KOPT-K1 (cell line): ENCODE measurements around the gene HMGN3.
"Not testable (repeated sequence)": the region's sequence is repeated elsewhere in the genome, so short reads cannot be mapped to it uniquely, and the experiment has no call there.

ENCODE experiments used
- H3K27ac ChIP-seq: fragments of 200-600 bp; sonication (generic); 2 replicates; pipeline ENCODE4 v1.5.1; 2016; ENCODE audit warnings: antibody characterized with exemption, mild to moderate bottlenecking, low read depth, low read length; ENCODE audit not compliant: poor library complexity, severe bottlenecking
- H3K36me3 ChIP-seq: fragments of 200-600 bp; sonication (generic); 2 replicates; pipeline ENCODE4 v1.5.1; 2017; ENCODE audit warnings: antibody characterized with exemption, mild to moderate bottlenecking, low read length, moderate library complexity; ENCODE audit not compliant: insufficient read depth
- H3K9me3 ChIP-seq: fragments of 200-600 bp; sonication (generic); 2 replicates; pipeline ENCODE4 v1.5.1; 2017; ENCODE audit warnings: antibody characterized with exemption, low read length, mild to moderate bottlenecking; ENCODE audit not compliant: insufficient read depth, poor library complexity, severe bottlenecking

The HMGN3 gene

DNA sequence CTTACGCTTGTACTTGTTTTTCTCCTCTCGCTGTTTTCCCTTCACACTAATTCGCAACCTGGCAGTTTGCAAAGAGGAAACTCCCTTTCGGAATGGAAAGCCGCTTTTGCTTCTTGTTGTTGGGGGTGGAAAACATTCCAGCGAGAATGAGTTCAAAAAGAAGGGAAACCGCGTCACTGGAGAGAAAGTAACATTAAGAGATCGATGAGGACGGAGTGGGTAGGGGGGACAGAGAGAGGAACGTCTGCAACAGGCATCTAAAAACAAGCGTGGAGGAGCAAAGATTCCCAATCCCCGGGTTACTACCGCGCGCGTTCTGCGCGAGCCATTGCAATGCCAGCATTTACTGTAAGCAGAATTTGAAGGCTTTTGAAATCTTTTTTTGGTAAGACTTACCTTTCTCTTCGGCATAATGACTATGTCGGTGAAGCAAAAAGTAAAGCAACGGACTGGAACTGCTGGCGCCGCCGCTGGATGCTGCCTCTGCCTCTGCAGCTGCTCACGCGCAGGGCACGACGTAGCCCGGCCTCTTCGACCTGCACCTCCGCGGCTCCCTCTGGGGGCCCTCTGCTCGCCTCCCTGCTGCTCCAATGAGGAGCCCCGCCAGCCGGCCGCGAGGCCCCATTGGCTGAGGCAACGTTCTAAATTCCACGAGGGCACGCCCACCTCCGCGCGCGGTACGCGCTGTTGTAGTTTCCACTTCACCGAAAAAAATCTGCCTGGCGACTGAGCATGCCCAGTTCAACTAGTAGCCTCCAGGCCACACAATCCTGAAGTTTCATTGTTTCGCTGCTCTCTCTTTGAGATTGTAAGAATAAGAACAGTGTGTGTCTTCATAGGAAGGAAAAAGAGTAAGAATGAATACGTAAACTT is at the start of gene HMGN3:
TSS of gene HMGN3 (minus strand) at position 533 of the 873 bp plus-strand sequence.
- H3K27ac ChIP-seq, result peak within 1 kb of the TSS; percentile 86
- H3K9me3 ChIP-seq, result no peaks in the 10 kb centered on the region

DNA sequence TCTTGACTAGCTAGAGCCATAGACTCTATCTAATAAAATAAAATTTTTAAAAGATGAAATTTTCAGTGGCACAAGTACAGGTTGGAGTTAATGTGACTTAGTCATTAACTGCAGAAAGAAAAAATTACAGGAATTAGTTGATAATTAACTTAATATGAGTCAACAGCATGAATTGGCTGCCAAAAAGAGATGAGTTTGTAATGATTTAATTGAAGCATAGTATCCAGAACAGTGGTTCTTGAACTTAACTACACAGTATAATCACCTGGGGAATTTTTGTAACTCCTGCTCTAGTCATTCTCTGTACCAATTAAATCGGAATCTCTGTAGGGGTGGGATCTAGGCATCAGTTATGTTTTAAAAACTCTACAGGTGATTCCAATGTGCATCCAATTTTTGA is 46.3 kb upstream of the HMGN3 start:
- H3K27ac ChIP-seq, result no peak overlapping the region
- H3K9me3 ChIP-seq, result peaks cover 9% of the 10 kb centered on the region
- no peaks in the 10 kb centered on the region for H3K36me3 ChIP-seq

More for the DNA sequence above, at the start of gene HMGN3:
- H3K36me3 ChIP-seq, result peaks cover 11% of the 10 kb centered on the region; the same call in 1 of the 2 replicates

DNA sequence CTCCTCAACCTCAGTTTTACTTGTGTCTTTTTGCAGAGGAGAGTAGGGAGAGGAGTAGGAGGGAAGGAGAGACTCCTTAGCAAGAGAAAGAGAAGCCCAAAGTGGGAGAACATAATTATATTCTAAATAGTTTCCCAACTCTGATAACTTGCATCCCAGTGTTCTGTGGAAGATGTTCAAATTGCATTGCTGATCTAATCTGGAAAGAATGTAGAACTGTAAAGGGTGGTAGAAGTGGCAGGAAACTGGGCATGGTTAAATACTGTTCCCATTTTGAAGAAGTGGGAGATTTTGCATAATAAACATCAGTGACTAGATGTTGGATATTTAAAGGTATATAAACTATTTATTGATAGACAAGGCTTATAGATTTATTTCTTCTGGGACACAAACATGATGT is 42.6 kb upstream of the HMGN3 start:
- H3K36me3 ChIP-seq, result no peaks in the 10 kb centered on the region
- H3K27ac ChIP-seq, result no peak overlapping the region
- H3K9me3 ChIP-seq, result peaks cover 9% of the 10 kb centered on the region

DNA sequence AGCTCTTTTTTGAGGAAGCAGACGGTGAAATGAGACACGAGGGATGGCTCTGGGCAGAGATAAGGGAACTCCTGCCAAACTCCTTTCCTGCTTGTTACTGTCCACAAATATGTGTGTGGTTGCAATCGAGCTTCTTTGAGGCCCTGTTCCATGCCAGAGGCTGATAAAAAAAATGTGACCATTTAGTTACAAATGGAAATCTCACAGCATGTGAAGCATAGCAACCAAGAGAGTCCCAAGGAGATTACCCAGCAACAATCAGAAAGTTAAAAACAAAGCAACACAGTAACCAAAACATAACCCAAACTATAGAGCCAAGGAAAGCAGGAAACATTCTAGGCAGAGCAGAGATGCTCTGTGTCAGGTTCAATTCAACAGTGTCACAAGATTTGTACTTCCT is 35.4 kb upstream of the HMGN3 start:
- Histone ChIP-seq H3K27ac (no peak overlapping the region), H3K36me3 (no peaks in the 10 kb centered on the region), H3K9me3 (no peaks in the 10 kb centered on the region)

DNA sequence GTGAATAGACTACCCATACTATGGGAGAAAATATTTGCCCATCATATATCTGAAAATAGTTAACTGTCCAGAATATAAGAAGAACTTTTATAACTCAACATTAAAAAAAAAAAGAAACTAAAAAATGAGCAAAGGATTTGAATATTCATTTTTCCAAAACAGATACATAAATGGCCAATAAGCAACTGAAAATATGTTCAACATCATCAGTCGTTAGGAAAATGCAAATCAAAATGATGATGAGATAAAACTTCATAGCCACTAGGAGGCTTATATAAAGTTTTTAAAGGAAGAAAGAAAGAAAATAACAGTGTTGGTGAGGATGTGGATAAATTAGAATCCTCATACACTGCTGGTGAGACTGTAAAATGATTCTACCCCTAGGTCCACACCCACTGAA is 32.6 kb upstream of the HMGN3 start:
- Histone ChIP-seq H3K9me3 (no peaks in the 10 kb centered on the region), H3K27ac (no peak overlapping the region), H3K36me3 (no peaks in the 10 kb centered on the region)

DNA sequence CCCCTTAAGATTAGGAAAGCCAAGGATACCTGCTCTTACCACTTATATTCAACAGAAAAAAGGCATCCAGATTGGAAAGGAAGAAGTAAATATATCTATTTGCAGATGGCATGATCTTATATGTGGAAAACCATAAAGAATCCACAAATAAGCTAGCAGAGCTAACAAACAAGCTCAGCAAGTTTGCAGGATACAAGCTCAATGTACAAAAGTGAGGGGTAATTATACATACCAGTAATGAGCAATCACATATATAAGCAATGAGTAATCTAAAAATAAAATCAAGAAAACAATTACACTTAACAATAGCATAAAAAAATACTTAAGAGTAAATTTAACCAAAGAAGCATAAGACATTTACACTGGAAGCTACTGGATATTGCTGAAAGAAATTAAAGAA is 31.6 kb upstream of the HMGN3 start:
- Histone ChIP-seq H3K9me3 (no peaks in the 10 kb centered on the region), H3K27ac (no peak overlapping the region), H3K36me3 (no peaks in the 10 kb centered on the region)

DNA sequence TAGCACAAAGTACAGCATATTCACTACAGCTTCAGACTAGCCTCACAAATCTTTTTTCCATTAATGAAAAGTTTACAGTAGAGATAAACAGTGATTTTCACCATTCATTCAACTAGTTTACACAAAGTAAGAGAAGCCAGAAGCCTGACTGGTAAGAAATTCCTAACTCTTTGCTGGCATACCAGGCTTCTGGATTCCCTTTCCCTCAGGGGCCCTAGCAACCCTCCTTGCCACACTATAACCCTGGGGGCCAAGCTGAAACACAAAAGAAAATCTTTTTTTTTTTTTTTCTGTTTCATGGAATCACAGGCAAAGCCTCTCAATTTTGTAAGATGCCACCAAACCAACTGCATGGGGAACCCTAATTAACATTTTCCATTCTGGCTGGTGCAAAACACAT is 28.9 kb upstream of the HMGN3 start:
- H3K36me3 ChIP-seq, result no peaks in the 10 kb centered on the region
- H3K9me3 ChIP-seq, result no peaks in the 10 kb centered on the region
- H3K27ac ChIP-seq, result no peak overlapping the region

DNA sequence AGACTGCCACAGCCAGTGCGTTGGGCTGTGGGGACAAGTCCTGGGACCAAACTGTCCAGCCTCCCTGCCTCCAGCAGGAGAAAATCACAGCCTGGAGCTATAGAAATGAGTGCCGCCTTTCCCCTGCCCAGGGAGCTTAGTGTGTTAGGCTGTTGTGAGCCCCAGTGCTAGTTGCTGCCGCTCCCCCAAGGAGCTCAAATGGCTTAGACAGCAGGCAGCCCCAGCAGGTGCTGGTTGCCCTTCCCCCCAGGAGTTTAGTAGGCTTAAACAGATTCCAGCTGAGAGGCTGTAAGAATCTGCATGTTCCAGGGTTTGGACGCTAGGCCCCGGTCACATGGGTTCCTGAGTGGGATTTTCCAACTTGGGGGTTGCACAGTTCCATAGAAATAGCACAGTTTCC is 27.2 kb upstream of the HMGN3 start:
- H3K9me3 ChIP-seq, result no peaks in the 10 kb centered on the region
- no peak overlapping the region for H3K27ac ChIP-seq
- H3K36me3 ChIP-seq, result no peaks in the 10 kb centered on the region

DNA sequence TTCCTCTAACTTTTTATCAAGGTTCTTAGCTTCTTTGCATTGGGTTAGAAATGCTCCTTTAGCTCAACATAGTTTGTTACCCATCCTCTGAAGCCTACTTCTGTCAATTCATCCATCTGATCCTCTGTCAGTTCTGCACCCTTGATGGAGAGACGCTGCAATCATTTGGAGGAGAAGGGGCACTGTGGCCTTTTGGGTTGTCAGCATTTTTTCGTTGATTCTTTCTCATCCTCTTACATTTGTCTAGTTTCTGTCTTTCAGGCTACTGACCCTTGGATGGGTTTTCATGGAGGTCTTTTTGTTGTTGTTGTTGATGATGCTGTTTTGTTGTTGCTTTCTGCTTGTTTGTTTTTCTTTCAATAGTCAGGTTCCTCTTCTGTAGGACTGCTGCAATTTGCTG is 26.3 kb upstream of the HMGN3 start:
- Histone ChIP-seq H3K36me3 (no peaks in the 10 kb centered on the region), H3K27ac (no peak overlapping the region), H3K9me3 (no peaks in the 10 kb centered on the region)

DNA sequence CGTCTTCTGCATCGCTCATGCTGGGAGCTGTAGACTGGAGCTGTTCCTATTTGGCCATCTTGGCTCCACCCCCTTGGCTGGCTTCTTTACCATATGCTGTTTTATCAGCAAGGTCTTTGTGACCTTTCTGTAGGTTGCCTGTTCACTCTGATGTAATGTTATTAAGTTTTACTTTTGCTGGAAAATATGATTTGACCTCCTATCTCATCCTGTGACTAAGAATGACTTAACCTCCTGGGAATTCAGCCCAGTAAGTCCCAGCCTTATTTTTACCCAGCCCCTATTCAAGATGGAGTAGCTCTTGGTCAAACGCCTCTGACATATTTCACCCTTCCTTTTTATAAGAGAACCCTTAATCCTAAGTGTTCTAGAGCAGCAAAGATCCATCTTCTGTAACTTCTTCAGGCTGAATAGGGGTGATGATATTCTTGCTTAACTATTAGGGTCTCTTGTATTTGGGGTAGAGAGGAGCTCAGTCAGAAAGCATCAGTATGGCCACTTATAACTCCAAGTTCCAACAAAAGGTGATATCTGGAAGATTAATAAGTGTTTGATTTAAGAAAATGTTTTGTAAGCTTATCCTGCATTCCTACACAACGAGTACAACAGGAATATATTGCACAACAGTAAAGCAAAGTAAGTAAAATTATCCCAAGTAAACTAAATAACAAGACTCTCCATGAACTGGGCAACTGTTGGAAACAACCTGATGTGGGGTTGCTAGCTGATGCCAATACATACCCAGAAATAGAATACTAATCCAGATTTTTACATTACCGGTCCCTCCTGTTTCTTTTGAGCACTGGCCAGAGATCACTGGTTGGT is 23.1 kb upstream of the HMGN3 start:
- H3K9me3 ChIP-seq, result no peaks in the 10 kb centered on the region
- no peak overlapping the region for H3K27ac ChIP-seq
- no peaks in the 10 kb centered on the region for H3K36me3 ChIP-seq

DNA sequence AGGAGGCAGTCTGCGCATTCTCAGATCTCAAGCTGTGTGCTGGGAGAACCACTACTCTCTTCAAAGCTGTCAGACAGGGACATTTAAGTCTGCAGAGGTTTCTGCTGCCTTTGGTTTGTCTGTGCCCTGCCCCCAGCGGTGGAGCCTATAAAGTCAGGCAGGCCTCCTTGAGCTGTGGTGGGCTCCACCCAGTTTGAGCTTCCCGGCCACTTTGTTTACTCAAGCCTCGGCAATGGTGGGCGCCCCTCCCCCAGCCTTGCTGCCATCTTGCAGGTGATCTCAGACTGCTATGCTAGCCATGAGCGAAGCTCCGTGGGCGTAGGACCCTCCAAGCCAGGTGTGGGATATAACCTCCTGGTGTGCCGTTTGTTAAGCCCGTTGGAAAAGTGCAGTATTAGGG is 22.3 kb upstream of the HMGN3 start:
- H3K36me3 ChIP-seq, H3K27ac ChIP-seq, H3K9me3 ChIP-seq: not testable (repeated sequence)

DNA sequence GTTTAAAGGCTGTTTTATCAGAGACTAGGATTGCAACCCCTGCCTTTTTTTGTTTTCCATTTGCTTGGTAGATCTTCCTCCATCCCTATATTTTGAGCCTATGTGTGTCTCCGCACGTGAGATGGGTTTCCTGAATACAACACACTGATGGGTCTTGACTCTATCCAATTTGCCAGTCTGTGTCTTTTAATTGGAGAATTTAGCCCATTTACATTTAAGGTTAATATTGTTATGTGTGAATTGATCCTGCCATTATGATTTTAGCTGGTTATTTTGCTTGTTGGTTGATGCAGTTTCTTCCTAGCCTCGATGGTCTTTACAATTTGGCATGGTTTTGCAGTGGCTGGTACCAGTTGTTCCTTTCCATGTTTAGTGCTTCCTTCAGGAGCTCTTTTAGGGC is 20.6 kb upstream of the HMGN3 start:
- not testable (repeated sequence) for H3K27ac ChIP-seq, H3K36me3 ChIP-seq, H3K9me3 ChIP-seq

DNA sequence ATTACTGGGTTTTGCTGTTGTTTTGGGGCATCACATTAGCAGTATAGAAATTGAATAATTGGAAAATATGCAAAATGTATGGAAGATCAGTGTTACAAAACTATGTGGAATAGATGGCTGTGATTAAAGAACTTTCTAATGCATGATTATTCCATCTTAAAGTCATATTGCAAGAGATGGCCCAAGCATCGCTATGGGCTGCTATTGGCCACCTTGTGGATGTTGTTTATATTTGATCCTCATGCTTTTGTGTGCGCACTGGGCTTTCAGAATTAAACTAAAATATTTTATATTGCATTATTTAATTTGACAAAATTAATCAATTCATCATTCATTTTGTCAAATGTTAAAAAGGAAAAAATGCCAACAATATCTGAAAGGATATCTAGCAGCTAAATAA is 16.1 kb upstream of the HMGN3 start:
- Histone ChIP-seq H3K9me3 (no peaks in the 10 kb centered on the region), H3K36me3 (no peaks in the 10 kb centered on the region), H3K27ac (no peak overlapping the region)

DNA sequence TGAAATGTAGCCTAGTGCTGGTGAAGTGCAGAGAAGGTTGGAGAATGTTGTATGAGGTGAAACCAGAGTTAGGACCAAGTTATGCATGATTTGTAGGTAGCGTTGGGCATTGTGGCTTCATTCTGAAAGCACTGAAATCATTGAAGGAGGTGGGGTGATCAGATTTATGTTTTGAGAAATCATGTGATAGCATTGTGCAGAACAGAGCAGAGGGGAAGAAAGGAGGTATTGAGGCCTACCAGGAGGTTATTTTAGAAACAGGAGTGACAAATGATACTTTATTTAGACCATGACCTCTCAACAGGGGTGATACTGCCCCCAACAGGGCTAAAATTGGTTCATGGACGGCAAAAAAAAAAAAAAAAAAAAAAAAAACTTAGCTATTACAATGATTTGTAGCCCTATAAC is 15.6 kb upstream of the HMGN3 start:
- Histone ChIP-seq H3K36me3 (no peaks in the 10 kb centered on the region), H3K27ac (no peak overlapping the region)

DNA sequence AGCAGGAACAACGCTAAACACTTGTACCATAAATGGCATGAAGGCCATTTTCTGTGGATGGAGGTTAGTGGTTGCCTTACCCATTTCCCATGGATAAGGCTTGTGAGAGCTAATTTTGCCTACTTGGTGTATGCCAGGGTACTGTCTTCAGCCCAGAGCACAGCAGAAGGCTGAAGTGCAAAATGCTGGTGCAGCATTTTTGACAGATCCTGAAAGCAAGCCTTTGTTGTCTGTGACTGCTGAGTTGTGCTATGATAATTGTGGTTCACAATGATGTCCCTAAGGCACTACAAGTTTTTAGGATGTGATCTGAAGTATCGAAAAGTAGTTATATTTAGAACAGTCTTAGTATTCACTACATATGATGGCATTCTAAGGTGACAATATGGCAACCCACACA is 14.7 kb upstream of the HMGN3 start:
- Histone ChIP-seq H3K9me3 (no peaks in the 10 kb centered on the region), H3K27ac (no peak overlapping the region), H3K36me3 (no peaks in the 10 kb centered on the region)

More for the DNA sequence above, 15.6 kb upstream of the HMGN3 start:
- no peaks in the 10 kb centered on the region for H3K9me3 ChIP-seq
